SU-DHL-6 (cell line): ENCODE measurements around the gene PSMA6.

Experiments
- H2AFZ ChIP-seq: fragments of 200-600 bp; sonication (generic); 2 replicates; pipeline ENCODE4 v1.6.1; 2014; ENCODE audit warnings: low read depth, mild to moderate bottlenecking, moderate library complexity, mixed read lengths, antibody characterized with exemption, low read length; ENCODE audit not compliant: severe bottlenecking
- H3F3A ChIP-seq: fragments of 200-600 bp; shearing (Covaris generic); 2 replicates; pipeline ENCODE4 v1.6.0; 2016; ENCODE audit warnings: antibody characterized with exemption, mild to moderate bottlenecking; ENCODE audit not compliant: insufficient read depth
- H3K27ac ChIP-seq: fragments of 200-600 bp; sonication (generic); 2 replicates; pipeline ENCODE4 v1.5.1; 2016; ENCODE audit warnings: low read depth, mild to moderate bottlenecking, low read length, moderate library complexity, mixed read lengths
- H3K27me3 ChIP-seq: fragments of 200-600 bp; sonication (generic), shearing (Covaris generic); 2 replicates; pipeline ENCODE4 v1.6.0; 2014; ENCODE audit warnings: mild to moderate bottlenecking, low read length
- H3K36me3 ChIP-seq: fragments of 200-600 bp; sonication (generic); 2 replicates; pipeline ENCODE4 v1.6.1; 2014; ENCODE audit warnings: mild to moderate bottlenecking, low read length, mixed read lengths
- H3K4me2 ChIP-seq: fragments of 300-600, 200-600 bp; shearing (Covaris generic), sonication (generic); 2 replicates; pipeline ENCODE4 v1.6.0; 2014; ENCODE audit warnings: low read length, low read depth, mild to moderate bottlenecking; ENCODE audit not compliant: poor library complexity, severe bottlenecking
- H3K4me3 ChIP-seq: fragments of 200-600 bp; sonication (generic); 2 replicates; pipeline ENCODE4 v1.5.1; 2014; ENCODE audit warnings: antibody characterized with exemption, low read length, mild to moderate bottlenecking, mixed read lengths; ENCODE audit not compliant: insufficient read depth, poor library complexity, severe bottlenecking
- H3K79me2 ChIP-seq: fragments of 200-600 bp; sonication (generic); 2 replicates; pipeline ENCODE4 v1.6.1; 2014; ENCODE audit warnings: mild to moderate bottlenecking, low read length, moderate library complexity; ENCODE audit not compliant: insufficient read depth
- H3K9ac ChIP-seq: fragments of 200-600 bp; sonication (generic); 2 replicates; pipeline ENCODE4 v1.7.0; 2014; ENCODE audit warnings: mild to moderate bottlenecking, low read length
- H3K9me2 ChIP-seq: fragments of 200-600 bp; sonication (generic); replicated peaks from 2 replicates; pipeline ENCODE4 v1.6.1; 2014; ENCODE audit warnings: low read length; ENCODE audit not compliant: insufficient read depth
- H3K9me3 ChIP-seq: fragments of 200-600 bp; sonication (generic); 2 replicates; pipeline ENCODE4 v1.6.1; 2014; ENCODE audit warnings: low read length, mixed read lengths; ENCODE audit not compliant: insufficient read depth
- H4K20me1 ChIP-seq: fragments of 200-600 bp; sonication (generic); 2 replicates; pipeline ENCODE4 v1.6.1; 2014; ENCODE audit warnings: low read depth, mild to moderate bottlenecking, antibody characterized with exemption, low read length, moderate library complexity, mixed read lengths
- EZH2phosphoT487 ChIP-seq: fragments of 200-600 bp; sonication (generic), shearing (Covaris generic); conservative IDR thresholded peaks from 2 replicates; pipeline ENCODE4 v1.6.1; 2018; ENCODE audit warnings: mild to moderate bottlenecking, antibody characterized with exemption, low read length, moderate library complexity, mixed read lengths
- TF ChIP-seq, protein P1 (sequence below): fragments of 200-600 bp; sonication (generic); IDR thresholded peaks from one replicate; pipeline ENCODE4 v1.5.1; 2017; ENCODE audit warnings: antibody characterized with exemption, mild to moderate bottlenecking, low read length, moderate library complexity; ENCODE audit not compliant: insufficient read depth, poor library complexity, severe bottlenecking

The PSMA6 gene

DNA sequence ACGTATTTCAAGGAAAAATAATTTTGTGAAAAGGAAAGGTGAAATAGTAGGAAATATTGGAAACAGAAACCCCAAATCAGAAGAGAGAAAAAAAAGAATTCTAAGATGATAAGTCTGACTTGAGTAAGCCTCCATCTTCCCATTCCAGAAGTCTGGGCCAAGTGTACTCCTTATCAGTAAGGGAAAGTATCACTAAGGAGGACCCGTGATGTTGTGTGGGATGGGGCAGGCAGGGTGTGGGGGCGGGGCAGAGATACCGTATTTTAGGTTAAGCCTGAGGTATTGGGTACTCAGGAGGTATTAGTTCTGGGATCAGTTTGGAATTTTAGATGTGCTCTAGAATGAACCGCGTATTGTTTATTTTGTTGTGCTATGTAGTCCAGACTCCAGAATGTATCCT, 33.8 kb upstream of the PSMA6 start:
- Histone ChIP-seq H3K9ac (no peak overlapping the region), H4K20me1 (no peaks in the 10 kb centered on the region), H3K27ac (no peak overlapping the region), H3F3A (no peaks in the 10 kb centered on the region), H3K4me2 (no peak overlapping the region), H3K9me2 (no peaks in the 10 kb centered on the region), H3K79me2 (no peaks in the 10 kb centered on the region), H3K9me3 (no peaks in the 10 kb centered on the region), H3K4me3 (no peak overlapping the region), H3K27me3 (no peaks in the 10 kb centered on the region), H3K36me3 (peaks cover 4% of the 10 kb centered on the region; the same call in 1 of the 2 replicates), H2AFZ (no peak overlapping the region)
- TF ChIP-seq, protein P1, sequence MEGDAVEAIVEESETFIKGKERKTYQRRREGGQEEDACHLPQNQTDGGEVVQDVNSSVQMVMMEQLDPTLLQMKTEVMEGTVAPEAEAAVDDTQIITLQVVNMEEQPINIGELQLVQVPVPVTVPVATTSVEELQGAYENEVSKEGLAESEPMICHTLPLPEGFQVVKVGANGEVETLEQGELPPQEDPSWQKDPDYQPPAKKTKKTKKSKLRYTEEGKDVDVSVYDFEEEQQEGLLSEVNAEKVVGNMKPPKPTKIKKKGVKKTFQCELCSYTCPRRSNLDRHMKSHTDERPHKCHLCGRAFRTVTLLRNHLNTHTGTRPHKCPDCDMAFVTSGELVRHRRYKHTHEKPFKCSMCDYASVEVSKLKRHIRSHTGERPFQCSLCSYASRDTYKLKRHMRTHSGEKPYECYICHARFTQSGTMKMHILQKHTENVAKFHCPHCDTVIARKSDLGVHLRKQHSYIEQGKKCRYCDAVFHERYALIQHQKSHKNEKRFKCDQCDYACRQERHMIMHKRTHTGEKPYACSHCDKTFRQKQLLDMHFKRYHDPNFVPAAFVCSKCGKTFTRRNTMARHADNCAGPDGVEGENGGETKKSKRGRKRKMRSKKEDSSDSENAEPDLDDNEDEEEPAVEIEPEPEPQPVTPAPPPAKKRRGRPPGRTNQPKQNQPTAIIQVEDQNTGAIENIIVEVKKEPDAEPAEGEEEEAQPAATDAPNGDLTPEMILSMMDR: no peak
- TF ChIP-seq EZH2phosphoT487: no peak

DNA sequence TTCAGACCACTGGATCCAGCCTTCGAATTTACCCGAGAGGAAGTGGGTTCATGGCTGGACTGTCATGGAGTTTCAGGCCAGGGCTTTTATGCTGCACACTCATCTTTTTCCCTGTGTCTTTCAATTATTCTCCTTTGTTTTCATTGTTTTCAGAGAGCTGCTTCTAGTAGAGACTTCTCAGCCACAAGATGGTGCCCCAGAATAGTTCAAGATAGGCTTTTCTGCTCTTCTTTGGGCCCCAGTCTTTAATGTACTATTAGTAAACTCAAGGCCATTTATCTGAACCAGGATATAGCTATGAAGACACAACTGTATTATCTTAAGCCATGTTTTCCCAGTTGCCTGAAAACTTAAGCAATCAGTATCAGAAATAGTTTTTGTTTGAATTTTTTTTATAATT, 30.4 kb upstream of the PSMA6 start:
- H3K9ac ChIP-seq: no peak overlapping the region

DNA sequence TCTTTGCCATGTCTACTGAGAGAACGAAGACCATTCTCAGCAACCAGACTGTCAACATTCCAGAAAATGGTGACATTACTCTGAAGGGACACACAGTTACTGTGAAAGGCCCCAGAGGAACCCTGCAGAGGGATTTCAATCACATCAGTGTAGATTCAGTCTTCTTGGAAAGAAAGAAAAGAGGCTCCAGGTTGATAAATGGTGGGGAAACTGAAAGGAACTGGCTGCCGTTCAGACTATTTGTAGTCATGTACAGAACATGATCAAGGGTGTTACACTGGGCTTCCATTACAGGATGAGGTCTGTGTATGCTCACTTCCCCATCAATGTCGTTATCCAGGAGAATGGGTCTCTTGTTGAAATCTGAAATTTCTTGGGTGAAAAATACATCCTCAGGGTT, 29.7 kb upstream of the PSMA6 start:
- peaks cover 4% of the 10 kb centered on the region; the same call in 1 of the 2 replicates for H3K36me3 ChIP-seq
- H3K4me3 ChIP-seq: no peak overlapping the region
- H3K79me2 ChIP-seq: no peaks in the 10 kb centered on the region
- H4K20me1 ChIP-seq: no peaks in the 10 kb centered on the region
- H3K4me2 ChIP-seq: no peak overlapping the region
- H3K27ac ChIP-seq: no peak overlapping the region
- no peaks in the 10 kb centered on the region for H3K9me2 ChIP-seq
- H2AFZ ChIP-seq: no peak overlapping the region
- H3K27me3 ChIP-seq: no peaks in the 10 kb centered on the region
- no peaks in the 10 kb centered on the region for H3F3A ChIP-seq
- H3K9ac ChIP-seq: no peak overlapping the region
- TF ChIP-seq EZH2phosphoT487: no peak
- TF ChIP-seq, protein P1: no peak
- no peaks in the 10 kb centered on the region for H3K9me3 ChIP-seq

More for the DNA sequence above, 30.4 kb upstream of the PSMA6 start:
- no peaks in the 10 kb centered on the region for H4K20me1 ChIP-seq
- no peaks in the 10 kb centered on the region for H3K9me3 ChIP-seq
- H3K4me3 ChIP-seq: no peak overlapping the region
- no peaks in the 10 kb centered on the region for H3K9me2 ChIP-seq
- TF ChIP-seq, protein P1: no peak
- no peak overlapping the region for H2AFZ ChIP-seq
- no peak overlapping the region for H3K4me2 ChIP-seq
- no peaks in the 10 kb centered on the region for H3K27me3 ChIP-seq
- H3K36me3 ChIP-seq: peaks cover 4% of the 10 kb centered on the region; the same call in 1 of the 2 replicates
- H3K27ac ChIP-seq: no peak overlapping the region
- H3F3A ChIP-seq: no peaks in the 10 kb centered on the region
- H3K79me2 ChIP-seq: no peaks in the 10 kb centered on the region

DNA sequence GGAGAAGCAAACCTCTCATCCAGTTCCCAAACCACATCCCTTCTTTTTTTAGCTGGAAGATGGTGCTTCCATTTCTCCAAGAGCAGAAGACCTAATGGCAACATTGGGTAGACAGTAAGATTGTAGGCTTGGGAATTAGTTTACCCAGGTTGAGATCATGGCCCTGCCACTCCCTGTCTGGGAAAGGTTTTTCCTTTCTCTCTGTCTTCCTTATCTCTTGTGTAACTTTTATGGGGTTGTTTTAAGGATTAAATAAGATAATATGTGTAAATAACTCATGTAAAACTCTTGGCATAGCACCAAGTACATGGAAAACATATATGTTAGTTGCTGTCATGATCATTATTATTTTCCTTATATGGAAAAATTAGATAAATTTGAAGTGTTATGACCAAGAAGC, 23.2 kb upstream of the PSMA6 start:
- no peaks in the 10 kb centered on the region for H3K9me3 ChIP-seq
- no peaks in the 10 kb centered on the region for H4K20me1 ChIP-seq
- H3K9me2 ChIP-seq: no peaks in the 10 kb centered on the region
- no peak for TF ChIP-seq EZH2phosphoT487
- TF ChIP-seq, protein P1: no peak
- H3F3A ChIP-seq: no peaks in the 10 kb centered on the region
- no peaks in the 10 kb centered on the region for H3K79me2 ChIP-seq
- no peaks in the 10 kb centered on the region for H3K36me3 ChIP-seq
- H3K4me3 ChIP-seq: no peak overlapping the region
- H3K27ac ChIP-seq: no peak overlapping the region
- H3K4me2 ChIP-seq: no peak overlapping the region
- H2AFZ ChIP-seq: no peak overlapping the region
- H3K9ac ChIP-seq: no peak overlapping the region
- H3K27me3 ChIP-seq: no peaks in the 10 kb centered on the region
